GM12873 (cell line): Measurements from ENCODE around the gene TRUB2.
A peak's percentile ranks its signal among the peaks of the same experiment; 100 is the strongest.

Experiments used
- TF ChIP-seq, protein P1 (sequence below): IDR thresholded peaks from 2 replicates; pipeline ENCODE4 v1.5.1; 2012; ENCODE audit warnings: low read depth, mild to moderate bottlenecking, moderate library complexity, low read length, control low read depth; ENCODE audit not compliant: insufficient read depth; ENCODE audit errors: missing control alignments

The TRUB2 gene

DNA sequence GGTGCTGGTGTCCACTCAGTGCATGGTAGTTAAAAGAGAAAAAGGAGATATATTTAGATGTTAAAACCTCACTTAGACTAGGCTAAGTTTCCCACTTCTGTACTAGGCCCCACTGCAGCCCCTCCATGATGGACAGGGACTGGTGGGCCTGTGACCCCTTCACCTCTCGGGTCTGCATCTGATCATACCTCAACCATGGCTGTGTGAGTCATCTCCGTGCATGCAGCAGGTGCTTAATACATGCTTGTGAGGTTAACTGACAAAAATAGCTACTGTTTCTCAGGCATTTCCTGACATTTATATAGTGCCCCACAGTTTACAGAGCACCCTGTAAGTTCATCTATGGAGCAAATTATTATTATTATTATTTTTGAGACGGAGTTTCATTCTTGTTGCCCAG, 40.5 kb upstream of the TRUB2 start:
- TF ChIP-seq, protein P1, sequence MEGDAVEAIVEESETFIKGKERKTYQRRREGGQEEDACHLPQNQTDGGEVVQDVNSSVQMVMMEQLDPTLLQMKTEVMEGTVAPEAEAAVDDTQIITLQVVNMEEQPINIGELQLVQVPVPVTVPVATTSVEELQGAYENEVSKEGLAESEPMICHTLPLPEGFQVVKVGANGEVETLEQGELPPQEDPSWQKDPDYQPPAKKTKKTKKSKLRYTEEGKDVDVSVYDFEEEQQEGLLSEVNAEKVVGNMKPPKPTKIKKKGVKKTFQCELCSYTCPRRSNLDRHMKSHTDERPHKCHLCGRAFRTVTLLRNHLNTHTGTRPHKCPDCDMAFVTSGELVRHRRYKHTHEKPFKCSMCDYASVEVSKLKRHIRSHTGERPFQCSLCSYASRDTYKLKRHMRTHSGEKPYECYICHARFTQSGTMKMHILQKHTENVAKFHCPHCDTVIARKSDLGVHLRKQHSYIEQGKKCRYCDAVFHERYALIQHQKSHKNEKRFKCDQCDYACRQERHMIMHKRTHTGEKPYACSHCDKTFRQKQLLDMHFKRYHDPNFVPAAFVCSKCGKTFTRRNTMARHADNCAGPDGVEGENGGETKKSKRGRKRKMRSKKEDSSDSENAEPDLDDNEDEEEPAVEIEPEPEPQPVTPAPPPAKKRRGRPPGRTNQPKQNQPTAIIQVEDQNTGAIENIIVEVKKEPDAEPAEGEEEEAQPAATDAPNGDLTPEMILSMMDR = no peak

DNA sequence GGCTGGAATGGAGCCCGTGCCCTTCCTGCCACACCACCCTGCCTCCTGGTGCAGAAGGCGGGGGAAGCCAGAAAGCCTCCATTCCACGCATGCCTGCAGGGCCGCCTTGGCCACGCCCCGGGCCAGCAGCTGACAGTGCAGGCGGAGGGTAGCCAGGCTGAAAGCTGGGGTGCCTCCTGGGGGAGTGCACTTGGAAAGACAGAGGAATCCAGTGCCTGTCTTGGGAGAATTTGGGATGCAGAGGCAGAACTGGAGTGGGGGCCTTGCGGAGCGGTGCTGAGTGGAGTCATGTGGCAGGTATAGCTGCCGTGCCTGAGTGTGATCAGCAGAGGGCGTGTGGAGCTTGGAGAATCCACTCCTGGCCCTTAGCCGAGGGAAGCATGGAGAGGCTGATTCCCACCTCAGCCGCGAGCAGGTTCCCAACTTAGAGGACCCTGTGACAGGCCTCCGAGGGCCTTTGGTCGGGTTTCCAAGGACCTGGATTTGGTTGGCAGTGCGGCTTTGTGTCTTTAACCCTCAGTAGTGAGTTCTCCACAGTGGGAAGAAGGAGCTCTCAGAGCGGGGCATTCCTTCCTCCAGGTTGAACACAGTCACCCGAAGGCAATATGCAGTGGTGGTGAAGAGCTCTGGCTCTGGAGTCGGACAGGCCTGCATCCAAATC, 39.9 kb upstream of the TRUB2 start:
- TF ChIP-seq, protein P1 = peak; percentile 97

DNA sequence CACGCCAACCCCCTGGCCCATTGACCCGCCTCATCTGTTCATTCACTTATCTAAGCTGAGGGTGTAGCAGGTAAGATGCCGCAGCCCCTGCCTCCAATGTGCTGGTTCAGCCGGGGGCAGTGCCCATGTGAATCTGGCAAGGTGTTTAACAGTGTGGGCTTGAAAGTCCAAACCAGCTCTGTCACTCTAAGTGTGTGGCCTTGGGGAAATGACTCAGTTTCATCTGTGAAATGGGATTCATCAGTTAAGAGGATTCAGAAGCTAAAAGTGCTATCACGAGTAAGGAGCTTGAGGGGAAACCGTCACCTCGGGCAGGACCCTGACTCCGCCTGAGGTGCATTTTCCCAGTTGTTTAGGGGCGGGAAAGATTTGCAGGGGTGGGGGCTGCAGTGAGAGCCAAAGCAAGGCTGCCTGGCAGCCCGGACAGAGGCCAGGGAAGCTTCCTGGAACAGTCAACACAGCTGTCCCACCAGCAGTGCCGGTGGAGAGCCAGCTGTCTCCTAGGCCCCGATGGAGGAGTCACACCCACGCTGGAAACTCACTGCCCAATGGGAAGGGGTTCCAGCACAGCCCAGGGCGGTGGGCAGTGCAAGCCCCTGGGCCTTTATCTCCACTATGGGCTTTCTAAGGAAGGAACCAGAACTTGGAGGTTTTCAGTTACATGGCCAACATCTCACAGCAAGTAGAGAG, 39.2 kb upstream of the TRUB2 start:
- TF ChIP-seq, protein P1 = no peak

DNA sequence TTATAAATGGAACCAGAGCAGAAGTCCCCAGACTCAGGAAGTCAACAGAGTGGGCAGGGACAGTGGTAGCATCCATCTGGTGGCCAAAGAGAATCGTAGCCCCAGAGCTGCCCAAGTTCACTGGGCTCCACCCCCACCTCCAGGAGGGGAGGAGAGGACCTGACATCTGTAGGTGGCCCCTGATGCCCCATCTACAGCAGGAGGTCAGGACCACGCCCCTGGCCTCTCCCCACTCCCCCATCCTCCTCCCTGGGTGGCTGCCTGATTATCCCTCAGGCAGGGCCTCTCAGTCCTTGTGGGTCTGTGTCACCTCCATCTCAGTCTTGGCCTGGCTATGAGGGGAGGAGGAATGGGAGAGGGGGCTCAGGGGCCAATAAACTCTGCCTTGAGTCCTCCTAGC, 38.6 kb upstream of the TRUB2 start:
- TF ChIP-seq, protein P1 = no peak

DNA sequence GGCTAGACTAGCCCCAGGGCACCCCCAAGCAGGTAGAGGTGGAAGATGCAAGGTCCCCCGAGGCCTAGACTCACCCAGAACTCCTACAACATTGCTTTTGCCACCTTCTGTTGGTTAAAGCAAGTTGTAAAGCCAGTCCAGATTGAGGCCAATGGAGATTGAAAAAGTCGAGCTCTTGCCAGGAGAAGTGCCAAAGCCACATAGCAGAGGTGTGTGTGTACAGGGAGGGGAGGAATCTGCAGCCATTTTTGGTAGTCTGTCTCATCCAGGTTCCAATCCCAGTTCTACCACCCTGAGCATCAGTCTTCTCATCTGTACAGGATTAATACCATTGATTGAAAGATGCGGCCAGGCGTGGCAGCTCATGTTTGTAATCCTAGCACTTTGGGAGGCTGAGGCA, 36.6 kb upstream of the TRUB2 start:
- TF ChIP-seq, protein P1 = no peak

DNA sequence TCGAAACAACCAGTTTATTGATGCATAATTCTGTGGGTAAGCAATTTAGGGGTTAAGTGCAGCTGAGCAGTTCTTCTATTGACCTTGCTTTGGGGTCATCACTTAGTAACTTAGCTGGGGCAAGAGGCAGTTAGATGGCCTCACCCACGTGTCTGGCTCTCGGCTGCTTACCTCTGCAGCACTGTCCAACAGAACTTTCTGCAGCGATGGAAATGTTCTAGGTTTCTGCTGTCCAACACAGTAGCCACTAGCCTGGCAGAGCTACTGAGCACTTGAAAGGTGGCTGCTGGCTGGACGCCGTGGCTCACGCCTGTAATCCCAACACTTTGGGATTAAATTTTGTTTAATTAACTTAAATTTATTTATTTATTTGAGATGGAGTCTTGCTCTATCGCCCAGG, 35.8 kb upstream of the TRUB2 start:
- TF ChIP-seq, protein P1 = no peak

DNA sequence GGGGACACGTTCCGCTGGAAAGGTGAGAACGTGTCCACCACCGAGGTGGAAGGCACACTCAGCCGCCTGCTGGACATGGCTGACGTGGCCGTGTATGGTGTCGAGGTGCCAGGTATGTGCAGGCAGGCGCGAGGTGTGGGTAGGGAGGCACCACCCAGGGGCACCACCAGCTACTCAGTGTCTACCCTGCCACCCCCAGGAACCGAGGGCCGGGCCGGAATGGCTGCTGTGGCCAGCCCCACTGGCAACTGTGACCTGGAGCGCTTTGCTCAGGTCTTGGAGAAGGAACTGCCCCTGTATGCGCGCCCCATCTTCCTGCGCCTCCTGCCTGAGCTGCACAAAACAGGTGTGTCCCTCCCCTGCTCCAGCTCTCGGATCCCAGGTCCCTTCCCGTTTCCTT, 33.2 kb upstream of the TRUB2 start:
- TF ChIP-seq, protein P1 = no peak
